ENCODE measurements around the gene CIRBP. TPM values are rescaled to one million over a fixed set of nuclear protein-coding genes. Genes with fewer than 3 reads are reported as not detected.
A peak's percentile ranks its signal among the peaks of the same experiment; 100 is the strongest.

CIRBP gene
- total RNA-seq, 1 experiment from 2014 or later, result 331 TPM

DNA sequence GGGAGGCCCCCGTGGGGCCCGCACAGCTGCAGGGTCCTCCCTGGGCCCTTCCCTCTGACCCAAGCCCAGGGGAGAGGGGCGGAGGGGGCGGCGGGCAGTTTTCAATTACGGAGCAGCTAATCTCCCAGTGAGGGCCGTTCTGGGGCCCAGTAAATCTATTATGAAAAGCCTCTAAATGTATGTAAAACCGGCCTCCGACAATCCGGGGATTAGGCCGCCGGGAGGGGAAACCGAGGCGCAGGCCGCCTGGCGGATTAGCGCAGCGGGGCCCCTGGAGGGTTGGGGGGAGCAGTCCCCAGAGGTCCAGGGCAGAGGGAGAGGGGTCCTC lies 41.7 kb downstream of the CIRBP start:
- no peak overlapping the region for H3K4me3 Mint-ChIP-seq (ENCODE audit: unreplicated experiment)
- DNase-seq, result no peak
- no TSS peak for BruUV-seq (replicated peaks)
- H3K4me1 ChIP-seq, result peaks cover 14% of the 10 kb centered on the region
- no peak overlapping the region for H3K27ac Mint-ChIP-seq (ENCODE audit: unreplicated experiment)
- H3K9me3 ChIP-seq, result no peaks in the 10 kb centered on the region
- no peak overlapping the region for H3K4me3 ChIP-seq (ENCODE audit: low read depth, low read length)
- TF ChIP-seq, protein P1, sequence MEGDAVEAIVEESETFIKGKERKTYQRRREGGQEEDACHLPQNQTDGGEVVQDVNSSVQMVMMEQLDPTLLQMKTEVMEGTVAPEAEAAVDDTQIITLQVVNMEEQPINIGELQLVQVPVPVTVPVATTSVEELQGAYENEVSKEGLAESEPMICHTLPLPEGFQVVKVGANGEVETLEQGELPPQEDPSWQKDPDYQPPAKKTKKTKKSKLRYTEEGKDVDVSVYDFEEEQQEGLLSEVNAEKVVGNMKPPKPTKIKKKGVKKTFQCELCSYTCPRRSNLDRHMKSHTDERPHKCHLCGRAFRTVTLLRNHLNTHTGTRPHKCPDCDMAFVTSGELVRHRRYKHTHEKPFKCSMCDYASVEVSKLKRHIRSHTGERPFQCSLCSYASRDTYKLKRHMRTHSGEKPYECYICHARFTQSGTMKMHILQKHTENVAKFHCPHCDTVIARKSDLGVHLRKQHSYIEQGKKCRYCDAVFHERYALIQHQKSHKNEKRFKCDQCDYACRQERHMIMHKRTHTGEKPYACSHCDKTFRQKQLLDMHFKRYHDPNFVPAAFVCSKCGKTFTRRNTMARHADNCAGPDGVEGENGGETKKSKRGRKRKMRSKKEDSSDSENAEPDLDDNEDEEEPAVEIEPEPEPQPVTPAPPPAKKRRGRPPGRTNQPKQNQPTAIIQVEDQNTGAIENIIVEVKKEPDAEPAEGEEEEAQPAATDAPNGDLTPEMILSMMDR (IDR thresholded peaks at IDR 0.05; ENCODE audit: insufficient read depth in 1 of 2, low read depth in 1 of 2, low read length in 1 of 2, severe bottlenecking in 1 of 2, unreplicated experiment in 1 of 2), result no peak
- H3K4me1 Mint-ChIP-seq (ENCODE audit: low read depth, unreplicated experiment), result no peaks in the 10 kb centered on the region
- ChIA-PET POLR2A (interaction anchor here (0.9 kb wide), 1 partner anchor 43 kb away, joined by 3 read pairs; no protein-coding TSS in a partner anchor), CTCF (no interaction called here)
- H3K27me3 Mint-ChIP-seq (ENCODE audit: insufficient read depth, unreplicated experiment), result no peaks in the 10 kb centered on the region
- peaks cover 10% of the 10 kb centered on the region for H3K36me3 Mint-ChIP-seq (ENCODE audit: insufficient read depth, unreplicated experiment)
- H3K27me3 ChIP-seq (replicated peaks; ENCODE audit: control insufficient read depth, insufficient read depth, low read length), result no peaks in the 10 kb centered on the region
- intact Hi-C loops (cut with micrococcal nuclease; ENCODE audit: unreplicated experiment), result no loop called here
- H3K9me3 Mint-ChIP-seq (ENCODE audit: unreplicated experiment), result no peaks in the 10 kb centered on the region
- no peaks in the 10 kb centered on the region for H3K36me3 ChIP-seq (ENCODE audit: control insufficient read depth, insufficient read depth, low read length)

DNA sequence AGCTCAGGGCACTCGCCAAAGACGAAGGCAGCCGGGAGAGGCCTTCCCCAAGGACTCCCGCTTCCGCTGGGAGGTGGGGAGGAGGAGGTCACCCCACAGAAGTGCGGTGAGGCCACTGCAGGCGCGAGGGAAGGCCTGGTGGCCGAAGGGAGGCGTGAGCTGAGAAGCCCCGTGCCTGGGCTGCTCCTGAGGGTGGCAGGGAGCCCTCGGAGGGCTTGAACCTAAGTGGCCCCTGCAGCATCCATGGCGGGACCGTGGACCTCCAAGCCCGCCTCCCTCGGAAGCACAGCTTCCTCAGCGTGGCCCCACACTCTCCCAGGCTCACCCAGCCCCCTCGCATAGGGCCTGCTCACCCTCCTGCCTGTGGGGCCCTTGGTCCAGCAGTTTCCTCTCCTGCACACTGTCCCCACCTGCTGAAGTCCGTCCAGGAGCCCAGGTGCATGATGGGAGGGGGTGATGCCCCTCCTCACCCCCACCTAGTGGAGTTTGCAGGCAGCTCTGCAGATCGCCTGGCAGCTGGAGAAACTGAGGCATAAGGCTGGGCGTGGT lies 42.5 kb downstream of the CIRBP start:
- ChIA-PET POLR2A (interaction anchor here (0.9 to 1.2 kb wide), 2 partner anchors 43 kb away, joined by 3 to 4 read pairs; partner anchors contain the start of gene CIRBP), CTCF (interaction anchor here (0.6 kb wide), 1 partner anchor 121 kb away, joined by 4 read pairs; no protein-coding TSS in a partner anchor)
- H3K9me3 Mint-ChIP-seq (ENCODE audit: unreplicated experiment), result no peaks in the 10 kb centered on the region
- no peak overlapping the region for H3K4me3 Mint-ChIP-seq (ENCODE audit: unreplicated experiment)
- no peaks in the 10 kb centered on the region for H3K27me3 ChIP-seq (replicated peaks; ENCODE audit: control insufficient read depth, insufficient read depth, low read length)
- peaks cover 14% of the 10 kb centered on the region for H3K4me1 ChIP-seq
- H3K27ac Mint-ChIP-seq (ENCODE audit: unreplicated experiment), result no peak overlapping the region
- H3K27me3 Mint-ChIP-seq (ENCODE audit: insufficient read depth, unreplicated experiment), result no peaks in the 10 kb centered on the region
- no peaks in the 10 kb centered on the region for H3K9me3 ChIP-seq
- intact Hi-C loops (cut with micrococcal nuclease; ENCODE audit: unreplicated experiment), result no loop called here
- TF ChIP-seq, protein P1 (IDR thresholded peaks at IDR 0.05; ENCODE audit: insufficient read depth in 1 of 2, low read depth in 1 of 2, low read length in 1 of 2, severe bottlenecking in 1 of 2, unreplicated experiment in 1 of 2), result no peak
- DNase-seq, result no peak
- H3K4me1 Mint-ChIP-seq (ENCODE audit: low read depth, unreplicated experiment), result no peaks in the 10 kb centered on the region
- no peak overlapping the region for H3K4me3 ChIP-seq (ENCODE audit: low read depth, low read length)
- H3K36me3 Mint-ChIP-seq (ENCODE audit: insufficient read depth, unreplicated experiment), result peaks cover 10% of the 10 kb centered on the region
- H3K36me3 ChIP-seq (ENCODE audit: control insufficient read depth, insufficient read depth, low read length), result no peaks in the 10 kb centered on the region
- no TSS peak for BruUV-seq (replicated peaks)

DNA sequence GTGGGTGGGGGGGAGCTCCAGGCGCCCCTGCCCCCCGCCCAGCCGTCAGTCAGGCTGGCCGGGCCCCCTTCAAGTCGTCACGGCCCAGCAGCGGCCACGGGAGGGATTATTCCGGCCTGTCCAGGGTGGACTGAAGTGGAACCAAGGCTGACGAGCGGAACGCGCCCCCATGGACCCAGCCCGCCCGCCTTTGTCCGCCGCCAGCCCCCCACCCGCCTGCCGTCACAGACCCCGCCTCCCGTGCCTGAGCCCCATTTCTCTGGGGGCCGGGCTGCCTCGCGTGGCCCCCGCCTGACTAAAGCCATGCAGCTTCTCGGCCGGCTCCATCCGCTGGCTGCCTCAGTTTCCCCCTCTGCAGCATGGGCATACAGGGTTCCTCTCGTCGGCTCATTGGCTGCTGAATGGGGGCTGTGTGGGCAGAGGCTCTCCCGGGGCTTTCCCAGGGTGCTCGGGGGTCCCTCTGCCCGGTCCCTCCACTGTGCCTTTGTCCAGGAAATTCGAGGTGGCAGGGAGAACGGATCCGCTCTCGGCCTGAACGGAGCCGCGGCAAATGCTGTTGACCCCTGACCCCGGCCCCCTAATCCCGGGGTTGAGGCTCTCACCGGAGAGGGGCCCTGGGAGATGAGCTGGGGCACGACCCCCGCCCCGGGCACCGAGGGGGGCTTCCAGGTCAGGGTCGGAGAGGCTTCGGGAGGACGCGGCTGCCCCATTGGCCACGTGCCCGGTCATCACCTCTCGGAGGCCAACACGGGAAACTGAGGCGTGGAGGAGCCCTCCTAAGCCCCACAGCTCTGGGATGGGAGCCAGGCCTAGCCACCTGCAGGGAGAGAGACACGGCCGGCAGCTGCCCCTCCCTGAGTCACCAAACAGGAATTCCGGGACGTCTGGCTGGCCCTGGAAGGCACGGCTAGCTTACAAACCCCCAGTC lies 43.9 kb downstream of the CIRBP start:
- no peak overlapping the region for H3K27ac Mint-ChIP-seq (ENCODE audit: unreplicated experiment)
- CTCF ChIA-PET, result interaction anchor here (0.5 to 1.2 kb wide), 3 partner anchors 11 to 46 kb away, joined by 3 to 5 read pairs (median 3); no protein-coding TSS in a partner anchor
- DNase-seq, result peak; percentile 66 to 70

More for the DNA sequence above, 43.9 kb downstream of the CIRBP start:
- Mint-ChIP-seq H3K4me1 (ENCODE audit: low read depth, unreplicated experiment) (no peaks in the 10 kb centered on the region), H3K27me3 (ENCODE audit: insufficient read depth, unreplicated experiment) (no peaks in the 10 kb centered on the region), H3K36me3 (ENCODE audit: insufficient read depth, unreplicated experiment) (peaks cover 5% of the 10 kb centered on the region), H3K4me3 (ENCODE audit: unreplicated experiment) (no peak overlapping the region), H3K9me3 (ENCODE audit: unreplicated experiment) (no peaks in the 10 kb centered on the region)
- TF ChIP-seq, protein P1 (IDR thresholded peaks at IDR 0.05; ENCODE audit: insufficient read depth in 1 of 2, low read depth in 1 of 2, low read length in 1 of 2, severe bottlenecking in 1 of 2, unreplicated experiment in 1 of 2), result no peak
- Histone ChIP-seq H3K4me1 (peaks cover 14% of the 10 kb centered on the region), H3K27me3 (replicated peaks; ENCODE audit: control insufficient read depth, insufficient read depth, low read length) (no peaks in the 10 kb centered on the region), H3K36me3 (ENCODE audit: control insufficient read depth, insufficient read depth, low read length) (no peaks in the 10 kb centered on the region), H3K4me3 (ENCODE audit: low read depth, low read length) (no peak overlapping the region), H3K9me3 (no peaks in the 10 kb centered on the region)
- no TSS peak for BruUV-seq (replicated peaks)
- intact Hi-C loops (cut with micrococcal nuclease; ENCODE audit: unreplicated experiment), result no loop called here
- POLR2A ChIA-PET, result interaction anchor here (0.5 to 1.6 kb wide), 5 partner anchors 11 to 185 kb away, joined by 3 to 6 read pairs (median 4); partner anchors contain the start of gene CIRBP
